H1 (cell line): ENCODE results near the gene LPP. TPM values are rescaled to one million over a fixed set of nuclear protein-coding genes. Genes with fewer than 3 reads are reported as not detected.

Experiments
- CTCF ChIA-PET: fragments of 300-600 bp; sonication (Branson Sonifier 250); formaldehyde crosslinking; loops from one replicate; lab custom pipeline; 2021; ENCODE audit not compliant: partially characterized antibody; lab: Charles Lee
- POLR2A ChIA-PET: fragments of 300-600 bp; sonication (Branson Sonifier 250); formaldehyde crosslinking; loops from one replicate; lab custom pipeline; 2021; ENCODE audit warnings: inconsistent platforms; ENCODE audit not compliant: partially characterized antibody; lab: Charles Lee
- DNase-seq, 2 experiments: peaks; one replicate each; pipeline versions ENCODE4 v3.0.0 to v3.0.0-alpha.2; 2010 to 2022; ENCODE audit warnings: low spot score in 2 of 2, low read depth in 1 of 2, mixed read lengths in 1 of 2
- FAIRE-seq: peaks from 2 replicates; lab custom pipeline; 2011; peaks lifted over from hg19 to GRCh38; lab: Jason Lieb, UNC
- H2AFZ ChIP-seq: 2 replicates; pipeline ENCODE4 v1.8.1; 2012; ENCODE audit warnings: low read length, inconsistent platforms
- H2AK5ac ChIP-seq: 2 replicates; pipeline ENCODE4 v1.6.1; 2013; ENCODE audit warnings: low read depth, low read length
- H2BK120ac ChIP-seq: replicated peaks from 2 replicates; pipeline ENCODE3; 2013; ENCODE audit warnings: low read depth, low read length, inconsistent platforms
- H2BK12ac ChIP-seq: 2 replicates; pipeline ENCODE4 v1.6.1; 2013; ENCODE audit warnings: low read depth, low read length
- H2BK15ac ChIP-seq: 2 replicates; pipeline ENCODE4 v1.6.1; 2013; ENCODE audit warnings: low read length
- H2BK20ac ChIP-seq: 2 replicates; pipeline ENCODE4 v1.6.1; 2013; ENCODE audit warnings: low read length
- H2BK5ac ChIP-seq: 2 replicates; pipeline ENCODE4 v1.6.1; 2013; ENCODE audit warnings: low read depth, low read length
- H3K14ac ChIP-seq: 2 replicates; pipeline ENCODE4 v1.6.1; 2013; ENCODE audit warnings: inconsistent platforms; ENCODE audit not compliant: insufficient read length
- H3K18ac ChIP-seq: 2 replicates; pipeline ENCODE4 v1.6.1; 2013; ENCODE audit warnings: low read length; ENCODE audit errors: extremely low read depth
- H3K23ac ChIP-seq: 2 replicates; pipeline ENCODE4 v1.6.1; 2013; ENCODE audit warnings: inconsistent platforms; ENCODE audit not compliant: insufficient read length
- H3K23me2 ChIP-seq: 2 replicates; pipeline ENCODE4 v1.6.1; 2013; ENCODE audit warnings: low read depth, low read length
- H3K27ac ChIP-seq: 2 replicates; pipeline ENCODE4 v1.6.1; 2011; ENCODE audit warnings: low read depth, low read length, inconsistent platforms
- H3K27me3 ChIP-seq, 4 experiments: replicated peaks in 1 of 4; 1 replicate in 1 of 4; 2 replicates in 3 of 4; pipeline versions ENCODE4 v1.6.1 to v1.8.1; 2011 to 2013; ENCODE audit warnings: low read length in 3 of 4, mild to moderate bottlenecking in 3 of 4, inconsistent platforms in 2 of 4, mixed read lengths in 2 of 4, moderate library complexity in 1 of 4; ENCODE audit not compliant: control insufficient read depth in 3 of 4, insufficient read depth in 3 of 4; ENCODE audit errors: extremely low read depth in 1 of 4
- H3K36me3 ChIP-seq, 4 experiments: 2 replicates each; pipeline versions ENCODE4 v1.6.1 to v1.8.1; 2011 to 2013; ENCODE audit warnings: mild to moderate bottlenecking in 4 of 4, low read length in 3 of 4, moderate library complexity in 2 of 4, control low read depth in 1 of 4, inconsistent platforms in 1 of 4; ENCODE audit not compliant: insufficient read depth in 4 of 4, control insufficient read depth in 2 of 4
- H3K4ac ChIP-seq: replicated peaks from 2 replicates; pipeline ENCODE3; 2013; ENCODE audit warnings: low read length, low read depth, mixed read lengths, inconsistent platforms; ENCODE audit not compliant: insufficient read length
- H3K4me1 ChIP-seq, 4 experiments: replicated peaks in 1 of 4; 1 replicate in 1 of 4; 2 replicates in 3 of 4; pipeline versions ENCODE4 v1.6.1 to v1.8.1; 2011 to 2013; ENCODE audit warnings: low read length in 3 of 4, inconsistent platforms in 2 of 4, mixed read lengths in 1 of 4; ENCODE audit not compliant: insufficient read depth in 4 of 4, control insufficient read depth in 3 of 4
- H3K4me2 ChIP-seq, 2 experiments: 2 replicates each; pipeline versions ENCODE4 v1.6.1 to v1.8.1; 2011 to 2013; ENCODE audit warnings: low read depth in 2 of 2, low read length in 2 of 2, control low read depth in 1 of 2, inconsistent platforms in 1 of 2, mild to moderate bottlenecking in 1 of 2; ENCODE audit not compliant: insufficient read depth in 1 of 2
- H3K4me3 ChIP-seq, 4 experiments: fragments of 200-600, 300-600 bp in 1 of 4; sonication (generic), shearing (Covaris generic), sonication (Bioruptor Twin) in 1 of 4; 2 replicates each; pipeline versions ENCODE4 v1.5.1 to v1.8.1; 2011 to 2016; ENCODE audit warnings: low read length in 4 of 4, low read depth in 3 of 4, control low read depth in 2 of 4, inconsistent platforms in 2 of 4, mild to moderate bottlenecking in 2 of 4, mixed read lengths in 1 of 4, moderate library complexity in 1 of 4; ENCODE audit not compliant: insufficient read depth in 2 of 4; ENCODE audit errors: extremely low read depth in 1 of 4
- H3K56ac ChIP-seq: replicated peaks from 2 replicates; pipeline ENCODE3; 2013; ENCODE audit warnings: low read depth, mild to moderate bottlenecking, mixed read lengths, low read length, inconsistent platforms; ENCODE audit not compliant: insufficient read length
- H3K79me1 ChIP-seq: 2 replicates; pipeline ENCODE4 v1.6.1; 2013; ENCODE audit warnings: low read depth, low read length, control low read depth
- H3K79me2 ChIP-seq, 2 experiments: 2 replicates each; pipeline versions ENCODE4 v1.6.1 to v1.8.1; 2012 to 2013; ENCODE audit warnings: low read length in 2 of 2, mild to moderate bottlenecking in 2 of 2, inconsistent platforms in 1 of 2; ENCODE audit not compliant: insufficient read depth in 2 of 2, control insufficient read depth in 1 of 2
- H3K9ac ChIP-seq, 4 experiments: replicated peaks in 1 of 4; 1 replicate in 1 of 4; 2 replicates in 3 of 4; pipeline versions ENCODE4 v1.6.1 to v1.8.1; 2011 to 2013; ENCODE audit warnings: low read depth in 3 of 4, low read length in 3 of 4, control low read depth in 2 of 4, mild to moderate bottlenecking in 2 of 4, moderate library complexity in 2 of 4, inconsistent platforms in 1 of 4; ENCODE audit errors: extremely low read depth in 1 of 4
- H3K9me3 ChIP-seq, 2 experiments: 2 replicates each; pipeline versions ENCODE4 v1.6.1 to v1.8.1; 2012 to 2013; ENCODE audit warnings: mild to moderate bottlenecking in 2 of 2, moderate library complexity in 2 of 2, control low read depth in 1 of 2, inconsistent platforms in 1 of 2, low read depth in 1 of 2, low read length in 1 of 2, mixed read lengths in 1 of 2; ENCODE audit not compliant: insufficient read depth in 2 of 2
- H4K20me1 ChIP-seq, 2 experiments: replicated peaks in 1 of 2; 2 replicates each; pipeline versions ENCODE3 to v1.8.1; 2011 to 2013; ENCODE audit warnings: inconsistent platforms in 2 of 2, low read length in 2 of 2, mild to moderate bottlenecking in 1 of 2; ENCODE audit not compliant: insufficient read depth in 2 of 2, control insufficient read depth in 1 of 2
- H4K5ac ChIP-seq: 2 replicates; pipeline ENCODE4 v1.6.1; 2013; ENCODE audit warnings: low read length, low read depth, mixed read lengths, inconsistent platforms; ENCODE audit not compliant: insufficient read length
- H4K8ac ChIP-seq: 2 replicates; pipeline ENCODE4 v1.8.0; 2013; ENCODE audit warnings: mild to moderate bottlenecking, moderate library complexity, low read length, inconsistent platforms; ENCODE audit not compliant: insufficient read depth; ENCODE audit errors: extremely low read depth
- H4K91ac ChIP-seq: replicated peaks from 2 replicates; pipeline ENCODE3; 2013; ENCODE audit warnings: low read length, mixed read lengths, inconsistent platforms; ENCODE audit not compliant: insufficient read length
- ASH2L ChIP-seq: fragments of 200-600, 300-600 bp; sonication (generic); IDR thresholded peaks from one replicate; pipeline ENCODE4 v1.7.1; 2017; ENCODE audit warnings: low read length
- BRCA1 ChIP-seq: IDR thresholded peaks from 2 replicates; pipeline ENCODE4 v1.6.1; 2012; ENCODE audit warnings: low read depth, low read length, improper control_type of control experiment
- JUN ChIP-seq: IDR thresholded peaks from 2 replicates; pipeline ENCODE4 v1.6.1; 2011; ENCODE audit warnings: low read depth, mild to moderate bottlenecking, improper control_type of control experiment, low read length
- POLR2A ChIP-seq, 2 experiments: IDR thresholded peaks; 1 replicate in 1 of 2; 2 replicates in 1 of 2; pipeline ENCODE4 v1.6.1; 2011; ENCODE audit warnings: low read depth in 2 of 2, low read length in 2 of 2, mild to moderate bottlenecking in 2 of 2; ENCODE audit errors: control extremely low read depth in 1 of 2
- whole genome bisulfite sequencing, 2 experiments: shearing (Covaris generic) in 1 of 2; methylation state at CpG; one replicate each; pipeline versions ENCODE4 v1.1.6 to v1.1.7; 2013 to 2015; ENCODE audit warnings: low lambda C conversion rate in 2 of 2, mixed read lengths in 2 of 2, inconsistent platforms in 1 of 2, low coverage in 1 of 2, missing lambda C conversion rate in 1 of 2; ENCODE audit not compliant: insufficient replicate concordance in 2 of 2, insufficient coverage in 1 of 2, insufficient read length in 1 of 2; ENCODE audit errors: extremely low coverage in 1 of 2, missing lambda C conversion rate in 1 of 2; 5-methylcytosine and 5-hydroxymethylcytosine counted together
- polyA plus RNA-seq, 7 experiments: library from polyadenylated mRNA; depleted of rRNA in 3 of 7; stranded (reverse) in 5 of 7; unstranded in 2 of 7; fragments of >200 nt in 5 of 7; fragments of 200-250 nt in 2 of 7; gene quantifications; 1 replicate in 5 of 7; 2 replicates in 1 of 7; 4 replicates in 1 of 7; pipeline versions ENCODE4 v1.2.1 to v1.2.3, GENCODE V29; 2011 to 2013; ENCODE audit warnings: missing spikeins in 2 of 7, mixed read lengths in 2 of 7
- total RNA-seq: library from RNA; stranded (reverse); fragmentation: NEBNext Ultra II Directional; extraction: Animal tissue kit (Norgen Biotek cat#: 25700); gene quantifications from 2 replicates; pipeline ENCODE4 v1.2.1, GENCODE V29; 2021
- TF ChIP-seq, protein P1 (sequence below): IDR thresholded peaks from 2 replicates; pipeline ENCODE4 v1.6.1; 2012; ENCODE audit warnings: low read length, inconsistent platforms

Gene LPP
- total and polyA plus RNA-seq, 2 of the 8 experiments (the other 6 are each of a cell fraction or from before 2014, with no cell fraction given) = 10.0 to 53.3 TPM

GRCh38 chr3:188476935-188477334 lies 323.0 kb downstream of the LPP start:
- peaks cover 0 to 4% (median 1%) of the 10 kb centered on the region in 4 experiments; a peak in 1 of 7 replicates for H3K4me1 ChIP-seq
- no peak overlapping the region for H3K27ac ChIP-seq
- H3K23ac ChIP-seq = no peak overlapping the region
- H3K4me2 ChIP-seq = no peak overlapping the region
- FAIRE-seq (no peak), DNase-seq (no peak)
- no peak overlapping the region for H3K9ac ChIP-seq
- no peaks in the 10 kb centered on the region for H3K27me3 ChIP-seq
- no peak overlapping the region for H4K8ac ChIP-seq
- no peak overlapping the region for H3K56ac ChIP-seq
- H2BK12ac ChIP-seq = no peak overlapping the region
- no peak overlapping the region for H3K4ac ChIP-seq
- H2BK5ac ChIP-seq = no peak overlapping the region
- no peak overlapping the region for H2BK20ac ChIP-seq
- no peak overlapping the region for H4K91ac ChIP-seq
- H3K36me3 ChIP-seq = no peaks in the 10 kb centered on the region; a peak in 1 of 8 replicates
- POLR2A ChIA-PET = interaction anchor here (0.7 kb wide), 1 partner anchor 23 kb away, joined by 3 read pairs; no protein-coding TSS in a partner anchor
- H3K79me2 ChIP-seq = no peaks in the 10 kb centered on the region
- CTCF ChIA-PET = no interaction called here
- H4K5ac ChIP-seq = no peak overlapping the region
- no peak overlapping the region for H2AK5ac ChIP-seq
- H3K18ac ChIP-seq = no peak overlapping the region
- no peaks in the 10 kb centered on the region for H3K9me3 ChIP-seq
- WGBS, 2 experiments = 89% methylated on average over 4 of the region's 4 CpGs; no CpG with 5 or more reads in 1 of the 2 experiments
- no peak overlapping the region for H3K14ac ChIP-seq
- H3K23me2 ChIP-seq = no peaks in the 10 kb centered on the region
- no peak overlapping the region for H3K4me3 ChIP-seq
- no peaks in the 10 kb centered on the region for H3K79me1 ChIP-seq
- no peaks in the 10 kb centered on the region for H4K20me1 ChIP-seq
- H2AFZ ChIP-seq = no peak overlapping the region
- no peak overlapping the region for H2BK15ac ChIP-seq
- no peak overlapping the region for H2BK120ac ChIP-seq
- TF ChIP-seq JUN (no peak), BRCA1 (no peak), POLR2A (IDR thresholded peaks at IDR 0.05; ENCODE audit: control extremely low read depth in 1 of 2, low read depth in 2 of 2, low read length in 2 of 2) (no peak), ASH2L (no peak)
- TF ChIP-seq, protein P1, sequence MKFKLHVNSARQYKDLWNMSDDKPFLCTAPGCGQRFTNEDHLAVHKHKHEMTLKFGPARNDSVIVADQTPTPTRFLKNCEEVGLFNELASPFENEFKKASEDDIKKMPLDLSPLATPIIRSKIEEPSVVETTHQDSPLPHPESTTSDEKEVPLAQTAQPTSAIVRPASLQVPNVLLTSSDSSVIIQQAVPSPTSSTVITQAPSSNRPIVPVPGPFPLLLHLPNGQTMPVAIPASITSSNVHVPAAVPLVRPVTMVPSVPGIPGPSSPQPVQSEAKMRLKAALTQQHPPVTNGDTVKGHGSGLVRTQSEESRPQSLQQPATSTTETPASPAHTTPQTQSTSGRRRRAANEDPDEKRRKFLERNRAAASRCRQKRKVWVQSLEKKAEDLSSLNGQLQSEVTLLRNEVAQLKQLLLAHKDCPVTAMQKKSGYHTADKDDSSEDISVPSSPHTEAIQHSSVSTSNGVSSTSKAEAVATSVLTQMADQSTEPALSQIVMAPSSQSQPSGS = no peak
